Measurements from ENCODE around the gene TENT4B.

- TF ChIP-seq TARDBP (IDR thresholded peaks at IDR 0.05) (no peak), ARNT (IDR thresholded peaks at IDR 0.05) (no peak), FOXA1 (IDR thresholded peaks at IDR 0.05) (no peak), FOXM1 (IDR thresholded peaks at IDR 0.05; ENCODE audit: borderline replicate concordance) (no peak), NFRKB (IDR thresholded peaks at IDR 0.05) (no peak)
Observed at GRCh38 chr16:50238868-50239301, 85.8 kb downstream of the TENT4B start.
